NCI-H2107 treated with DMSO at 0.1 percent for 48 hours (cell line): ENCODE data around the gene COX4I1.
"Not testable (repeated sequence)": the region's sequence is repeated elsewhere in the genome, so short reads cannot be mapped to it uniquely, and the experiment has no call there.

ENCODE experiments used
- DNase-seq: peaks from one replicate; lab custom pipeline; 2025; ENCODE audit not compliant: unreplicated experiment; lab: John Stamatoyannopoulos, UW

The COX4I1 gene

DNA sequence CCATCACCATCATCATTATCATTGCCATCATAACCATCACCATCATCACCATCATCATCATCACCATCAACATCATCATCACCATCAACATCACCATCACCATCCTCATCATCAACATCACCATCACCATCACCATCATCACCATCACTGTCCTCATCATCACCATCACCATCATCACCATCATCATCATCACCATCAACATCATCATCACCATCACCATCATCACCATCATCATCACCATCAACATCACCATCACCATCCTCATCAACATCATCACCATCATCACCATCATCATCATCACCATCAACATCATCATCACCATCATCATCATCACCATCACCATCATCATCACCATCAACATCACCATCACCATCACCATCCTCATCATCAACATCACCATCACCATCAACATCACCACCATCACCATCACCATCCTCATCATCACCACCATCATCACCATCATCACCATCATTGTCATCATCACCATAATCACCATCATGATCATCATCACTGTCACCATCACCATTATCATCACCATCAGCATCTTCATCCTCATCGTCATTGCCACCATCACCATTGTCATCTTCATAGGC, 23.9 kb downstream of the COX4I1 start:
- DNase-seq: no peak

DNA sequence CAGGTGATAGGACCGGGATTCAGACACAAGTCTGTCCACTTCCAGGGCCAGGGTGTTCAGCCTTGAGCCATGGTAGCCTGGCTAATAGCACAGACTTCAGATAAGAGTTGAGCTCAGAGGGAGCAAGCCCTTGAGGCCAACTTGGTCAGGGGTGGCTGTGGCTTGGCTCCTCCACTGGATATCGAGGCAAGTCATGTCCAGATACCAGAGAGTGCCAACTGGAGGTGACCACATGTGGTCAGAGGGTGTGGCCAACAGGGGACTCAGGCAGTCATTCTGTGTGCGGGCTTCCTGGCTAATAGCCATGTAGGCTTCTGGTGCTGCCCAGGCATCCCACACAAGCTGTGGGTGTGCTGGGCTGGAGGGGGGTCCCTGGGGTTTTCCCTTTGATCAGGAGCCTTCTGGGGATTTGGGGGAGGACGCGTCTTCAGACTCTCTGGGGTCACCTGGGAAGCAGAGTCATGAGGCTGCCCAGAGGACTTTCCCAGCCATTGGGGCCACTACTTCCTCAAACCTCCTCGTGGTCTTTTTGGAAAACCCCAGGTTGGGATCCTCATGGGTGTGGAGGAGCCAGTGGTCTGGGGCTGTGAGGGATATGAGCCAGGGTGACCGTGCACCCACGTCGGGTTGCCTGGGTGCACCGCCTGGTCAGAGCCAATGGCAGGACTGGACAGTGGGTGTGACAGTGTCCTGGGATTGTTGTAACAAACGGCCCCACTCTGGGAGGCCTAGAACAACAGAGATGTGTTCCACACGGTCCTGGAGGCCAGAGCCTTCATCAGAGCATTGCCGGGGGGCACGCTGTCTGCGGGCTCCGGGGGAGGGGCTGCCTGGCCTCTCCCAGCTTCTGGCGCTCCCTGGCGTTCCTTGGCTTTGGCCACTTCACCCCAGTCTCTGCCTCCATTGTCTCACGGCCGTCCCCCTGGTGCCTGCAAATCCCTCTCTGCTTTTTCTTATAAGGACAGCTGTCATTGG, 25.0 kb downstream of the COX4I1 start:
- no peak for DNase-seq

DNA sequence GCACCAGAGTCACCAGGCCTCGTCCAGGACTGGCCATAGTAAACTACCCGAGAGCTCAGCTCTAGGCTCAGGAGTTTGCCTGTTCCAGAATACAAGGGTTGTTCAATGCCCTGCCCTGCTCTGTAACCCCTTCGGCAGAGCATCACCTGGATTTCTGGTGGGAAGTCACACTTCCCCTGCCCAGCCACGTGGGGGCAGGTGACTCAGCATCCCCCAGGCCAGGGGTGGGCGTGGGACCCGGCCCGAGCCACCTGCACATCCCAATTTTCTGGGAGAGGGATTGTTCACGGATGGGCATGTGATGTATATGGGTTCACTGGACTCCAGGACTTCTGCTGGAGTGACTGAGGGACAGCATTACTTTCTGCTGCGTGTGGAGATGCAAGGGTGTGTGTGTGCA, 25.8 kb downstream of the COX4I1 start:
- no peak for DNase-seq

DNA sequence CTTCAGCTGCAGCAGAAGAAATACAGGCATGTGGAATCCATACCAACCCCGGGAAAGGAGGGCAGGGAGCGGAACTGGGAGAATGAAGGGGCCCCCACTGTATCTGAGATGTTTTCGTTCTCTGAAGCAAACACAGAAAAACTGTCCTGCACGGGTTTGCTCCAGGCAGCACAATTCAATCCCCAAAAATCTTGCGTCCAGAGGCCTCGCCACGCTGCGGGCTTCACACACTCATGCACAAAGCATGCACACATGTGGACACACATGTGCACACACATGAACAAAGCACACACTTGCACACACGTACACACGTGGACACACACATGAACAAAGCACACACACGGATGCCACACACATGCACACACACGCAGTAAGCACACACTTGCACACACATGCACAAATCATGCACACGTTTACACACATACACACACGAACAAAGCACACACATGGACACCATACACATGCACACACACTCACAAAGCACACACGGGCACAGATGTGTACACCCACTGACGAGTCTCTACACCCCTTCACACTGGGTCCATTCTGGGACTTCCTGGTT, 27.3 kb downstream of the COX4I1 start:
- no peak for DNase-seq

DNA sequence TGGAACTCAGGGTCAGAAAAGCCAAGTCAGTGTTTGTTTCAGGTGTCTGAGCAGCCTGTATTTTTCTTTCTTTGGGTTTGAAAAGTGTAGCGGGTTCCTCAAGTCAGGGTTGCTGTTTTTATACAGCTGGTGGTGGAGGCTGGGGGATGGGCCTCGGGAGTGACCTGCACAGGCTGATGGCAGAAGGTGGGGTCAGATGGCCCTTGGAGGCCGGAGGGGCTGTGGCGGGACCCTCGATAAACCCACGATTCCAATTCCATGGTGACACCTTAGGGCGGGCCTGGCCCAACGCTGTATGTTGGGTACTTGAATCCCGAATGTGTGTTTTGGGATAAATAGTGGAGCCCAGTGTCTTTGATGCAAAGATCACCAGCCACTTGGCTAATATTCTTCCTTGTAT, 28.7 kb downstream of the COX4I1 start:
- no peak for DNase-seq

DNA sequence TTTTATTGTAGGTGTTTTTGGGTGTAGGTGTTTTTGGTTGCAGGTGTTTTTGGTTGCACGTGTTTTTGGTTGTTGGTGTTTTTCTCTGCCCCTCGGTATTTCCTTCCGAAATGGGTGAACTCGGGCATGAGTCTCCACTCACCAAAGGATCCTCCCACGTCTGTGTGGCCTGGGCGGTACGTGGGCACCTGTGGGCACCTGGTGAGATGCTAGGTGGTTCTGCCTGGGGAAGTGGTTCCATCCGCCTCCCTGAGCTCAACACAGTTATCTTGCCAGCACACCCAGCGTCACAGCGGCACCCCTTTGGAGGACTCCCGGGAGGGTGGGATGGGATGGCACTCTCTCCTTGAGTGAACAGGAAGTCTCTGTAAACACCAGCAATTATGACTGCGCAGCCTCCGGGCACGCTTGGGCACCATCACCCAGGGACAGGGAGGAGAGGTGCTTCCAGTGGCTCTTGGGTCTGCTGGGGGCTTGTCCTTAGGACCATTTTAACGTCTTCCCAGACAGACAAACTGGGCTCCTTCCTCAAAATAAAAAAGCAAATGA, 29.8 kb downstream of the COX4I1 start:
- no peak for DNase-seq

DNA sequence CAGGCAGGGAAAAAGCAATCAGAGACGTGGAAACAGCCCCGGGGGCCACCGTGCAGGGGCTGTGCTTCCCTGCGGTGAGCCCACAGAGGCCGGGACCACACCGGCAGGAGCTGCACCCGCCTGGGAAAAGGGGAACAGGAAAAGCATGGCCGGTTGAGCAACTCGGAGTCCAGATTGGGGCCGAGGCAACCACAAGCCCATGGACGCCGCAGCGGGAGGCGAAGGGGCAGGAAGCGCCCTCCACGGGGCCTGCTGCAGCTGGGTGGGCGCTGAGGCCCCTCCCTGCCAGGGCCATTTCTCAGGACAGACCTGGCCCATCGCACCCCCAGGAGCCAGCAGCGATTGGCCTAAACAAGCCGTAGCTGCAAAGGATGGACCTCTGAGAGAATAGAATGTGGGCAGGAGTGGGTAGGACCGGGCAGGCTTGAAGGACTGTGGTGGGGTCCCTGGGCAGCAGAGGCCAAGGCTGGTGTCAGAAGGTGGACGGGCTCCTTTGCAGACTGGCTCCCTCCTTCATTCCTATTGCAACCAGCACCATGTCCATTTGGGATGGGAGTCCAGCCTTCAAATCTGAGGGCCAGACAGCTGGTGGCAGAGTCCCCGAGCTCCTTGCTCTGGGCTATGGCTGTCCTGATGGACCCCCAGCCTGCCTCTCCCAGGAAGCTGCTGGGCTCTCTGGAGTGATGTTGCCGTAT, 30.4 kb downstream of the COX4I1 start:
- DNase-seq: no peak

DNA sequence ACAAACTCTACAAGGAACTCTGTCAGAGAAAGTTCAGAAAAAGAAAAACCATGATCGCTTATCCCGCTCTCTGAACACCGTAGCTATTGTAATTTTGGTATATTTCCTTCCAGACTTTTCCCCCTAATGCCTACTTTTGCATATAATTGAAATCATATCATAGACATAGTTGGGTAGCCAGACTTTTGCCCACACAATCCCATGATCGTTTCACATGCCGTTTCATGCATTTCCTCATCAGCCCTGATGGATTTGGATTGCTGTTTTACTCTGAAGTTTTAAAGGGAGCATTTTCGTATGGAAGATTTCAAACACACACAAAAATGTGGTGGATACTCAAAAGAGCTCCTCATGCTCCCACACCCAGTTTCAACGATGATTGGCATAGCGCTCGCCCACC, 31.3 kb downstream of the COX4I1 start:
- DNase-seq: no peak

DNA sequence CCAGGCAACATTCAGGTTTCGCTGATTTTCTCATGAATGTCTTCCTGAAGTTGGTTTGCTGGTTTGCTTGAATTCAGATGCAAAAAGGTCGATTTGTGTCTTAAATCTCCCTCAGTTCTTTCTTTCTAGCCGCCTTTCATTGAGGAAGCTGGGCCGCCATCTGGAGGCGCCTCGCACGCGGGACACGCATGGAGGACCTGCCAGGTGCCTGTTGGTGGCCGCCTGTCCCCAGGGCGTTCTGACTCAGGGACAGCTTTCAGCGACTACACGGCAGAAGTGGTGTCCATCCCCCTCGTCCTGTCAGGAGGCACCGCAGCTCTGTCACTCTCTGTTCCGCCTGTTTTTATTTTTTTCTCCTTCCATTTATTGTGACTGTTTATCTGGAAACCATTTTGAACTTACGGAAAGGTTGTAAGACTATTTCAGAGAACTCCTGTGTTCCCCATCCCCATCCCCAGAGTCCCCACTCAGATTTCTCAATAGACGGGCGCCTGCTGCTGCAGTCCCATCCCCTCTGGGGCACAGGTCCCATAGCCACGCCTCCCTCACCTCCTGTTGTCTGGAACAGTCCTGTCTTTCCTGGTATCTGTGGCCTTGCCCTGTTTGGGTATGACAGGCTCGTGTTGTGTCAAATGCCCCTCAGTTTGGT, 33.2 kb downstream of the COX4I1 start:
- DNase-seq: no peak

DNA sequence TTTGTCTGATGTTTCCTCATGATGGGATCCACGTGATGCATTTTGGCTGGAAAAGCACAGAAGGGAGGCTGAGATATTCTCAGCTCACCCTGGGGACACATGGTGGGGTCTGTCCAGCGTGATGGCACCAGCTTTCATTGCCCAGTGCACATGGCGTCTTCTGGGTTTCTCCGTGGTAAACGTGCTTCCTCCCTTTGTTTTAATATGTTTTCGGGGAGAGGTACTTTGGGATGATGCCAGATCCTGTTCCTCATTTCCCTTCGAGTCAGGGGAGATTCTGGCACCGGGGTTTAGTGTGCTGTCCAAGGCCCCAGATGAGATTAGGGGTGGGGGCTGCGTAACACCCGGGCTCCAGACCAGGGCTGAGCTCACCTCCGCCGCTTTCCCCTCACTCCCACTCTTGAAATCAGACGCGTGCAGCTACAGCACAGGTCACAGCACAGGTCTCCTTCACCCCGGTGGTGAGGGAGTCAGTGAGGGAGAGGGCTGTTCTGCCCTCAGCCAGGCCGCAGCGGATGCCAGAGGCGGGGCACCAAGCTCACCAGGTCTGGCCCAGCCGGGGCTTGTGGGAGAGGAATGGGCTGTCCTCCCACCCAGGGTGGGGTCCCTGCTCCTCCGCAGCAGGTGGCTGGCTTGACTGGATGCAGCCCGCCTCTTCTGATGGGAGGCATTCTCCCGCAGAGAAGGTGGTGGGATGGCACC, 33.9 kb downstream of the COX4I1 start:
- DNase-seq: no peak

DNA sequence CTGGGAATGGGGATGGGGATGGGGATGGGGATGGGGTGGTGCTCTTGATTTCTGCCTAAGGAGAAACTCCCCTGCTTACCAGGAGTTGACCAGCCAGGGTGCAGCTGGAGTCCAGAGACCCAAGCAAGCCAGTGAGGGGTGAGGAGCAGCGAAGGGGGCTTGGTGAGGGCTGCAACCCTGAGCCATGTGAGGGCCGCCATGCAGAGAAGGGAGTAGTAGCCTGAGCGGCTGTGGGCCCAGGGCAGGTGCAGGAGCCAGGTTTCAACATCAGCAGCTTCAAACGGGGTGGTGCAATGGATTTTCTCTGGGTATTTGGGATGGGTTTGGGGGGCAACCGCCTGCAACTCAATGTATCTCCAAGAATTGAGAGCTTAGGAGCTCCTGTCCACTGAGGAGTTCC, 35.2 kb downstream of the COX4I1 start:
- DNase-seq: no peak

DNA sequence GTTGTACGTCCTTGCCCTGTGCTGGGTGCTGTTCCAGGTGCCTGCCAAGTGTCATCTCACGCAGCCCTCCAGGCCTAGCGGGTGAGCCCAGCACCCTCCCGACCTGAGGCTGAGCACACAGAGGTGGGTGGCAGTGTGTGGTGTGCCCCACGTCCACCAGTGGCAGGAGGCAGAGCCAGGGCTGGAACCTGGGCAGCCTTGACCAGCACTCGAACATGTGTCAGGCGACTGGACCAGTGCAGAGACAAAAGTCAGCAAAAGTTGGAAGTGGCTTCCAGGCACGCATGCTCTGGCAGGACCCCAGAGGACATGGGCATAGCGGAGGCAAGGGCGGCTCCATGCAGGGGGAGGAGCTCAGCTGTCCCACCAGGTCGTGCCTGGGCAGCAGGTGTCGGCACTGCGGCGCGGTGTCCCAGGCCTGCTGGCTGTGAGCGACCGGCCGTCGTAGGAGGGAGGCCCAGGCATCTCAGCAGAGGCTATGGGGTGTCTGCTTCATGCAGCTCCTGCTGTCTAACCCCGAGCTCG, 35.8 kb downstream of the COX4I1 start:
- DNase-seq: no peak

DNA sequence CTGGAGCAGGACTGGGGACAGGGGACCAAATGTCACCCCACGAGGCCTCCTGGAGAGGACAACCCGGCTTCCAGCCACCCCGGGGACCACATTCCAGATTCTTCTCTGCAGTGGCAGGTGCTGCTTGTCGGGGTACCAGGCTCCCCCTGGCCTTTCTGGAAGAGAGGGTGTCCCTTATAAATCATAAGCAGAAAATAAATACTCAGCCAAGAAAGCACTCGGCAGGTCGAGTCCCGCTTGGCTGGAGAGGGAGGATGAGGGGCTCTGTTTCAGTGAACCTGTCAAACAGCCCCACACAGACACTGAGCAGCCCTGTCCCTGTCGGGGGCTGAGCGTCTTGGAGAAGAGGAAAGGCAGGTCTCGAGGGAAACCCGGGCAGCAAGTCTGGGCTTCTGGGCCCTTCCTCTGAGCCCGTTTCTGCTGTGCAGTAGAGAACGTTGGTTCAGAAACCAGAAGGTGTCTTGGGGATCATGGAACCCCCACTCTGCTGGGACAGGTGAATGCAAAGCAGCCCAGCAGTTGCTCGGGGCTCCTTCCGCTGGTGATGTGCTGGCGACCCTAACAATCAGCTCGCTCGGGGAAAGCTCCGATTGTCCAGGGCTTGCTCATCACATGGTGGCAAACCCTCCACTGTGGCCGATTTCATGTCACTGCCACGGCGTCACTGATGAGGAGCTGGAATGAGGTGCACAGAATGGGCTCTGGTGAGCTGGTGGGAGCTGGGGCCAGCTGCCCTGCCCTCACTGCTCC, 36.6 kb downstream of the COX4I1 start:
- no peak for DNase-seq

DNA sequence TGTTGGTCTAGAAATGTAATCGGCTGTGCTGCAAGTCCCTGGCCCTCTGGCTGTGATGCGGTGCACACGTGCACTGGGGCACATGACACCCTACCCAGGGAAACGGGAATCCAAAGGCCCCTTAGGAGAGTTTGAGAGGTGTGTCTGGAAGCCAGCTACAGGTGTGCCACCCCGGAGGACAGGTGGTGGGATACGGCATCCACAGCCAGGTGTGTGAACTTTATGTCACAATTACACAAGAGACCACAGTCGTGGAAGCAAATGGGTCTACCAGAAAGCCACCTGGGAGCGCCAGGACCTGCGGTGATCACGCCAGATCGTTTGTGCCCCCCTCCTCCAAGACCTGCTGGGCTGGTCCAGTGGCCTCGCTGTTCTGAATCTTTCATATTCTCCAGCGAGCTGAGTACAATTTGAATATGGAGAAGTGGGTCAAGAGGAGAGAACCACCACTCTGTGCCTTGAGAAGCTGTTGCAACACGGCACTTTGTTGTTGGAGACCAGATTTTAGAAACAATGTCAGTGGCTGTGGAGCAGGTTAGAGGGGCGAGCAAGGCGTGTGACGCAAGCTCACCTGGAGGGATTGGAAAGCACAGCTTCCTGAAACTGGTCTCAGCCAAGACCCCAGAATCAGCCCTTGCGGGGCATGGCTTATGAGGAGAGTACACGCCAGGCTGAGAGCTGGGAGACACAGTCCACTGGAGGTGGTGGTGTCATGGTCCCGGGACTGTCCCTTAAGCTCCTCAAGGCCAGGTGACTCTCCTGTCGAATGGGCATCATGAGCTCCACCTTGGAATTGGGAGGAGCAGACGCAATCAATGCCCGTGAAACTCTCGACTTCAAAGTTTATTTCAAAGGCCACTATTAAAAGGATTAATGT, 37.4 kb downstream of the COX4I1 start:
- DNase-seq: no peak

DNA sequence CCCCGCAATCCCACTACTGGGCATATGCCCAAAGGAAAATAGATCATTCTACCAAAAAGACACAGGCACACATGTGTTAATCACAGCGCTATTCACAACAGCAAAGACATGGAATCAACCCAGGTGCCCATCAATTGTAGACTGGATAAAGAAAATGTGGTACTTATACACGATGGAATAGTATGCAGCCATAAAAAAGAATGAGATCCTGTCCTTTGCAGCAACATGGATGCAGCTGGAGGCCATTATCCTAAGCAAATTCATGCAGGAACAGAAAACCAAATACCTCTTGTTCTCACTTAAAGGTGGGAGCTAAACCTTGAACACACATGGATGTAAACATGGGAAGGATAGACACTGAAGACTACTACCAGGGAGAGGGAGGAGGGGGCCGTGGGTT, 38.2 kb downstream of the COX4I1 start:
- DNase-seq: not testable (repeated sequence)

DNA sequence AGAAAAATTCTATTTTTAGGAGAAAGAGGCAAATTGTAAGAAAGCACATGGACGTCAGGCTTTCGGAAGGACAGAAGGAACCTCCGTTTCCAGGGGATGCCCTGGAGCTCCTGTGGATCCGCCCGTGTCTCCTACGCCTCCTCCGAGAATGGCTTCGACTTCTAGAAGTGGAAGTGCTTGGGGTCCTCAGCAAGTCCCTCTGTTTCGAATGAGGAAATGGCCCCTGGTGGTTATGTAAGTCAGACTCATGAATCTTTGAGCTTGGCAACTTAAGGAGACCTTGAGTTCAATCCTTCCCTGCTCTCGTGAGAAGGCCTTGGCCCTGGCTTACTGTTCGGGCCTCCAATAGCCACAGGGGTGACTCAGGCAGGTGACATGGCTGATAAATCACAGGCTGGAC, 38.9 kb downstream of the COX4I1 start:
- DNase-seq: no peak

DNA sequence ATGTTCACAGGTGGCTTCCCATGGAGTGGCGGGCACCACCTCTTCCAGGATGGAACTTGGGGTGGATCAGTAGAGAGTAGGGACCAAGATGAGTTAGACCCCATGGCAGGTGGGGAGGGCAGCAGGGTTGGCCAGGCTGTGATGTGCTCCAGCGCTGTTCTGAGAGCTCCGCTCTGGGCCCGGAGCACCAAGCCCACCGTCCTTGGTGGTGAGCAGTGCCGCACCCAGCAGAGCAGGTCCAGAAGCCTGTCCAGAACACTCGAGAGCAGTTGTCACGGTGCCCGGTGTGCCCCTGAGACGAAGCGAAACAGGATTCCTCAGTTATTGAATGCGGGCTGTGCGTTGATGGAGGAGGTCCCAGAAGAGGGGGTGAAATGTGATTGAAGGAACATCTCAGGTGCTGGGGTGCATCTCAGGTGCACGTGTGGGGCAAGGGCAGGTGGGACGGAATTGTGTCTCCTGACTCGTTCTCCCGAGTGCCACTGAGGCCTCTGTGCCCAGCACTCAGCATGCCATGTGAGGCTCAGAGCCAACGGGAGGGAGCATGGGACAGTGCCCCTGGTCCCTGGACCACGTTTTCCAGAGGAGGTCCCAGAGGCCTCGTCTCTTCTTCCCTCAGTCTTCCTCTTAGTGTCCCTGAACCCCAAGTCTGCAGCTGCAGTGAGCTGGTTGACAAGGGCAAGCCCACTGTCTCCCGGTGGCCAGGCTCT, 39.5 kb downstream of the COX4I1 start:
- no peak for DNase-seq
